ENCODE measurements around the gene CDKL4. TPM values are rescaled to one million over a fixed set of nuclear protein-coding genes. Genes with fewer than 3 reads are reported as not detected.

CDKL4 gene
- total and polyA plus RNA-seq, 2 of the 13 experiments (the other 11 are each of a cell fraction or from before 2014, with no cell fraction given), result 0.29 to 0.50 TPM

DNA sequence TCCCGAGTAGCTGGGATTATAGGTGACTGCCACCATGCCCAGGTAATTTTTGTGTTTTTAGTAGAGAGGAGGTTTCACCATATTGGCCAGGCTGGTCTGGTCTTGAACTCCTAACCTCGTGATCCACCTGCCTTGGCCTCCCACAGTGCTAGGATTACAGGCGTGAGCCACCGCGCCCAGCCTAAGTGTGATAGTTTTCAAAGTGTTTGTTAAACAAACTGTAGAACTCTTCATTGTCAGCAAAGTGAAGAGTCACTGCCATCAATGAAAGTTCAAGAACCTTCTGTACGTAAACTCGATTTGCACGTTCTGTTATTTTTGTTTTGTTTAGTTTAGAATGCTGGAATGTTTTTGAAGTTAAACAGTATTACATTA, 104.9 kb downstream of the CDKL4 start (continued):
- TF ChIP-seq, protein P1, sequence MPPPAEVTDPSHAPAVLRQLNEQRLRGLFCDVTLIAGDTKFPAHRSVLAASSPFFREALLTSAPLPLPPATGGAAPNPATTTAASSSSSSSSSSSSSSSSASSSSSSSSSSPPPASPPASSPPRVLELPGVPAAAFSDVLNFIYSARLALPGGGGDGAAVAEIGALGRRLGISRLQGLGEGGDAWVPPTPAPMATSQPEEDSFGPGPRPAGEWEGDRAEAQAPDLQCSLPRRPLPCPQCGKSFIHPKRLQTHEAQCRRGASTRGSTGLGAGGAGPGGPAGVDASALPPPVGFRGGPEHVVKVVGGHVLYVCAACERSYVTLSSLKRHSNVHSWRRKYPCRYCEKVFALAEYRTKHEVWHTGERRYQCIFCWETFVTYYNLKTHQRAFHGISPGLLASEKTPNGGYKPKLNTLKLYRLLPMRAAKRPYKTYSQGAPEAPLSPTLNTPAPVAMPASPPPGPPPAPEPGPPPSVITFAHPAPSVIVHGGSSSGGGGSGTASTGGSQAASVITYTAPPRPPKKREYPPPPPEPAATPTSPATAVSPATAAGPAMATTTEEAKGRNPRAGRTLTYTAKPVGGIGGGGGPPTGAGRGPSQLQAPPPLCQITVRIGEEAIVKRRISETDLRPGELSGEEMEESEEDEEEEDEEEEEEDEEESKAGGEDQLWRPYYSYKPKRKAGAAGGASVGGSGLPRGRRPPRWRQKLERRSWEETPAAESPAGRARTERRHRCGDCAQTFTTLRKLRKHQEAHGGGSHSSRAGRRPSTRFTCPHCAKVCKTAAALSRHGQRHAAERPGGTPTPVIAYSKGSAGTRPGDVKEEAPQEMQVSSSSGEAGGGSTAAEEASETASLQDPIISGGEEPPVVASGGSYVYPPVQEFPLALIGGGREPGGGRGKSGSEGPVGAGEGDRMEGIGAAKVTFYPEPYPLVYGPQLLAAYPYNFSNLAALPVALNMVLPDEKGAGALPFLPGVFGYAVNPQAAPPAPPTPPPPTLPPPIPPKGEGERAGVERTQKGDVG (CRISPR knock-in tag; IDR thresholded peaks at IDR 0.05; ENCODE audit: borderline replicate concordance), result no peak
- TF ChIP-seq HOXD1 (CRISPR knock-in tag; IDR thresholded peaks at IDR 0.05) (no peak), ZNF180 (CRISPR knock-in tag; IDR thresholded peaks at IDR 0.05; ENCODE audit: borderline replicate concordance, low read depth) (no peak), GABPB1 (CRISPR knock-in tag; IDR thresholded peaks at IDR 0.05) (no peak), ARNT (IDR thresholded peaks at IDR 0.05) (no peak), ASH2L (IDR thresholded peaks at IDR 0.05; ENCODE audit: insufficient read length, low read depth, low read length) (peak; percentile 40), RXRB (CRISPR knock-in tag; IDR thresholded peaks at IDR 0.05; ENCODE audit: borderline replicate concordance) (peak; percentile 87), ZNF775 (CRISPR knock-in tag; IDR thresholded peaks at IDR 0.05; ENCODE audit: borderline replicate concordance) (0 out of 2 replicates have a peak, but pooled peaks have one; percentile 35), ZNF891 (CRISPR knock-in tag; IDR thresholded peaks at IDR 0.05) (no peak), KLF6 (CRISPR knock-in tag; IDR thresholded peaks at IDR 0.05) (peak; percentile 8; the same call in 1 of the 2 replicates), ZNF720 (CRISPR knock-in tag; IDR thresholded peaks at IDR 0.05) (no peak), HDAC1 (CRISPR knock-in tag; IDR thresholded peaks at IDR 0.05) (no peak; the same call in 1 of the 2 replicates), BHLHE40 (IDR thresholded peaks at IDR 0.05; ENCODE audit: low read length) (peak; percentile 80), HDAC6 (IDR thresholded peaks at IDR 0.05; ENCODE audit: low read depth, low read length) (no peak), ZNF773 (CRISPR knock-in tag; IDR thresholded peaks at IDR 0.05; ENCODE audit: borderline replicate concordance) (no peak), ZNF768 (CRISPR knock-in tag; IDR thresholded peaks at IDR 0.05) (no peak), ATRX (CRISPR knock-in tag; IDR thresholded peaks at IDR 0.05; ENCODE audit: borderline replicate concordance) (no peak), ZNF570 (CRISPR knock-in tag; IDR thresholded peaks at IDR 0.05; ENCODE audit: borderline replicate concordance) (no peak)
- TF ChIP-seq, protein P2, sequence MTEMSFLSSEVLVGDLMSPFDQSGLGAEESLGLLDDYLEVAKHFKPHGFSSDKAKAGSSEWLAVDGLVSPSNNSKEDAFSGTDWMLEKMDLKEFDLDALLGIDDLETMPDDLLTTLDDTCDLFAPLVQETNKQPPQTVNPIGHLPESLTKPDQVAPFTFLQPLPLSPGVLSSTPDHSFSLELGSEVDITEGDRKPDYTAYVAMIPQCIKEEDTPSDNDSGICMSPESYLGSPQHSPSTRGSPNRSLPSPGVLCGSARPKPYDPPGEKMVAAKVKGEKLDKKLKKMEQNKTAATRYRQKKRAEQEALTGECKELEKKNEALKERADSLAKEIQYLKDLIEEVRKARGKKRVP (CRISPR knock-in tag; IDR thresholded peaks at IDR 0.05), result peak in 1 of 2 experiments; percentile 53; a peak in 2 of 4 replicates
- TF ChIP-seq, protein P3, sequence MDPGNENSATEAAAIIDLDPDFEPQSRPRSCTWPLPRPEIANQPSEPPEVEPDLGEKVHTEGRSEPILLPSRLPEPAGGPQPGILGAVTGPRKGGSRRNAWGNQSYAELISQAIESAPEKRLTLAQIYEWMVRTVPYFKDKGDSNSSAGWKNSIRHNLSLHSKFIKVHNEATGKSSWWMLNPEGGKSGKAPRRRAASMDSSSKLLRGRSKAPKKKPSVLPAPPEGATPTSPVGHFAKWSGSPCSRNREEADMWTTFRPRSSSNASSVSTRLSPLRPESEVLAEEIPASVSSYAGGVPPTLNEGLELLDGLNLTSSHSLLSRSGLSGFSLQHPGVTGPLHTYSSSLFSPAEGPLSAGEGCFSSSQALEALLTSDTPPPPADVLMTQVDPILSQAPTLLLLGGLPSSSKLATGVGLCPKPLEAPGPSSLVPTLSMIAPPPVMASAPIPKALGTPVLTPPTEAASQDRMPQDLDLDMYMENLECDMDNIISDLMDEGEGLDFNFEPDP (CRISPR knock-in tag; conservative IDR thresholded peaks at IDR 0.05), result 0 out of 2 replicates have a peak, but pooled peaks have one; percentile 35
- TF ChIP-seq, protein P4, sequence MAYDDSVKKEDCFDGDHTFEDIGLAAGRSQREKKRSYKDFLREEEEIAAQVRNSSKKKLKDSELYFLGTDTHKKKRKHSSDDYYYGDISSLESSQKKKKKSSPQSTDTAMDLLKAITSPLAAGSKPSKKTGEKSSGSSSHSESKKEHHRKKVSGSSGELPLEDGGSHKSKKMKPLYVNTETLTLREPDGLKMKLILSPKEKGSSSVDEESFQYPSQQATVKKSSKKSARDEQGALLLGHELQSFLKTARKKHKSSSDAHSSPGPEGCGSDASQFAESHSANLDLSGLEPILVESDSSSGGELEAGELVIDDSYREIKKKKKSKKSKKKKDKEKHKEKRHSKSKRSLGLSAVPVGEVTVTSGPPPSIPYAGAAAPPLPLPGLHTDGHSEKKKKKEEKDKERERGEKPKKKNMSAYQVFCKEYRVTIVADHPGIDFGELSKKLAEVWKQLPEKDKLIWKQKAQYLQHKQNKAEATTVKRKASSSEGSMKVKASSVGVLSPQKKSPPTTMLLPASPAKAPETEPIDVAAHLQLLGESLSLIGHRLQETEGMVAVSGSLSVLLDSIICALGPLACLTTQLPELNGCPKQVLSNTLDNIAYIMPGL (CRISPR knock-in tag; IDR thresholded peaks at IDR 0.05; ENCODE audit: borderline replicate concordance in 1 of 2, low read depth in 1 of 2), result 0 out of 4 replicates have a peak, but pooled peaks of 1 of the 2 experiments have one; percentile 31
- TF ChIP-seq, protein P5, sequence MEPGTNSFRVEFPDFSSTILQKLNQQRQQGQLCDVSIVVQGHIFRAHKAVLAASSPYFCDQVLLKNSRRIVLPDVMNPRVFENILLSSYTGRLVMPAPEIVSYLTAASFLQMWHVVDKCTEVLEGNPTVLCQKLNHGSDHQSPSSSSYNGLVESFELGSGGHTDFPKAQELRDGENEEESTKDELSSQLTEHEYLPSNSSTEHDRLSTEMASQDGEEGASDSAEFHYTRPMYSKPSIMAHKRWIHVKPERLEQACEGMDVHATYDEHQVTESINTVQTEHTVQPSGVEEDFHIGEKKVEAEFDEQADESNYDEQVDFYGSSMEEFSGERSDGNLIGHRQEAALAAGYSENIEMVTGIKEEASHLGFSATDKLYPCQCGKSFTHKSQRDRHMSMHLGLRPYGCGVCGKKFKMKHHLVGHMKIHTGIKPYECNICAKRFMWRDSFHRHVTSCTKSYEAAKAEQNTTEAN (CRISPR knock-in tag; conservative IDR thresholded peaks at IDR 0.05), result peak; percentile 94

Measured in HepG2 (cell line).